NCI-H526 (cell line): ENCODE results near the gene RNLS.

Experiments
- DNase-seq, 2 experiments: peaks; one replicate each; lab custom pipeline; 2025; lab: John Stamatoyannopoulos, UW

The RNLS gene

GRCh38 chr10:88232983-88233543 is 350.1 kb downstream of the RNLS start:
- DNase-seq = no peak

GRCh38 chr10:88232029-88232895 is 350.9 kb downstream of the RNLS start:
- no peak for DNase-seq

GRCh38 chr10:88230251-88230650 is 352.9 kb downstream of the RNLS start:
- DNase-seq = no peak

DNA sequence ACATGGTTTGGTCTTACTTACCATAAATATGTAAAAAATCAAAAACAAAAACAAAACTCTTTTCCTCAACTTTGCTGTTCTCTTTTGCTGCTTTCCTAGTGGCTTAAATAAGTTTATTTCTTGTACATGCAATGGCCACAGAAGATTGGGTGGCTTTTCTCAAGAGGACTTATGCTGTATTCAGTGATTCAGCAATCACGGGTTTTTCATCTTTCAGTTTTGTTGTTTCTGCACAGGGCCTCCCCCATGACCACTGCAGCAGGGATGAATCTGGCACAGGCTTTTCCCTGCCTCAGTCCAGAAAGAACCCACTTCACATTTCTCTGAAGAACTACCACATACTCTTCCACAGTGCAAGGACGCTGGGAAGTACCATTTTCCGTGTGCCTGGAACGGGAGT is 355.0 kb downstream of the RNLS start:
- DNase-seq = no peak

- no peak for DNase-seq
Measured at GRCh38 chr10:88227342-88228018, 355.6 kb downstream of the RNLS start.

- DNase-seq = no peak
Measured at GRCh38 chr10:88226891-88227290, 356.2 kb downstream of the RNLS start.

DNA sequence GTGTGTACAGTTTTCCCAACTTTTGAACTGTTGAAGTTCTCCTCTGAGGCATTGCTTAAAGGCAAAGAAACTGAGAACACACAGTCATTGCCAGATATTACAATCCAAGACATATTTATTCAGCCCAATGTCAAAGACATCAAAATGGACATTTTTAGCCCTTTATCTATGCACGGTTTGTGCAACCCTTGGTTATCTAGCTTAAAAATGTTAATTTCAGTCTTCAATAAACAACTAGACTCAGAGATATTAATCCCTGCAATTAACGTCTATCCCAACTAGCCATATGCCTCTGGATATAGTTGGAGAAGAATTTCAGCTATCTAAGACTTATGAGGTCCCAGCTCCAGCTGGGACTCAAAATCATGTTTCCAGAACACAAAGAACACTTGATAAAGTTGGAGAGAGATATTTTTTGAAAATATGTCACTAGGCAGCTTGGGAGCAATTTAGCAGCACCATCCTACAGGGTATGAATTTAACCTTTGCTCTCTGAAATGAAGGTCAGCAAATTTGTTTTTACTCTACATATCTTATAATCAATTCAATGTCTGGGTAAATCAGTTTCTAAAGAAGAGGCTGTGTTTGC is 357.0 kb downstream of the RNLS start:
- DNase-seq = no peak
